ENCODE results near the gene RMDN2. TPM values are rescaled to one million over a fixed set of nuclear protein-coding genes. Genes with fewer than 3 reads are reported as not detected.

Gene RMDN2
- total and polyA plus RNA-seq, 9 of the 15 experiments (the other 6 are each of a cell fraction or from before 2014, with no cell fraction given): 1.5 to 4.3 (median 2.3) TPM

DNA sequence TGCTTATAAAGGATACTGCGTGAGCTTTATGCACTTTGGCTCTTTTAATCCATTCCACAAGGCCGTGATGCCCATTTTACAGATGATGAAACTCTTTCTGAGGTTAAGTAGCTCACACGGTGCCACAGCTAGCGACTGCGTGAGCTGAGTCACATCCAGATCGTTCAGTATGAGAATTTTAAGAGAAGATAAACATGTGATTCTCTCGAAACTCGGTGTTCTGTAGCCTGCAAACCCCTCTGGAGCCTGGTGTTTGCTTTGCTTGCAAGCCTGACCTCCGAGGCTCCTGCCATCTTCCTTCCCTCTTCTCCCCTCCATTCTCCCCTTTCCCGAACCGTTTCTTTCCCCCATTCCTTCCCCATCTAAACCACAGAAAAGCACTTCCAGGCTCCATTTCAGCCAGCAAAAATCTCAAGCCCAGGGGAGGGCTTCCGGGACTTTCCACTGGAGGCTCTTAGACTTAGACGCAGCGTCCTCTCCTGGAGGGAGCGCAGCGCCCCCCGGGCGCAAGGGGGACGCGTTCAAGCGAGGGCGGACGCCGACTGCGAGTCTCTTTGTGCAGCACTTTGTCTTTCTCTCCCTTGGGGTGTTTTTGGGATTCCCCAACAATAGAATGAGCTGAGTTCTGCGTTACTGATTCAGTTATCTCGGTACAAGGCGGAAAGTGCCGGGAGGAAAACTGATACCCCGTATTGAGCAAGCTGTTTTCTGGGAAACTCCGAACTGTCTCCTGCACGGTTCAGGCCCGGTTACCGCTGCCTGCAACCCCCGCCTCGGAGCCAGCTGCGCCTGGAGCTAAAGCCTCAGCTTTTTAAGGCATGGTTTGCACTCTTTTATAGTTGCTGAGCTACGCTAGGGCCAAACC is 112.9 kb downstream of the RMDN2 start:
- no peak overlapping the region for H2AFZ ChIP-seq (ENCODE audit: low read depth, low read length)
- intact Hi-C loops (cut with micrococcal nuclease): no loop called here
- H3K9ac ChIP-seq (ENCODE audit: insufficient read depth in 1 of 2, low read depth in 2 of 2, low read length in 2 of 2): no peak overlapping the region
- no peak for TF ChIP-seq ZNF197 (CRISPR knock-in tag; IDR thresholded peaks at IDR 0.05; ENCODE audit: low read depth)
- TF ChIP-seq, protein P1, sequence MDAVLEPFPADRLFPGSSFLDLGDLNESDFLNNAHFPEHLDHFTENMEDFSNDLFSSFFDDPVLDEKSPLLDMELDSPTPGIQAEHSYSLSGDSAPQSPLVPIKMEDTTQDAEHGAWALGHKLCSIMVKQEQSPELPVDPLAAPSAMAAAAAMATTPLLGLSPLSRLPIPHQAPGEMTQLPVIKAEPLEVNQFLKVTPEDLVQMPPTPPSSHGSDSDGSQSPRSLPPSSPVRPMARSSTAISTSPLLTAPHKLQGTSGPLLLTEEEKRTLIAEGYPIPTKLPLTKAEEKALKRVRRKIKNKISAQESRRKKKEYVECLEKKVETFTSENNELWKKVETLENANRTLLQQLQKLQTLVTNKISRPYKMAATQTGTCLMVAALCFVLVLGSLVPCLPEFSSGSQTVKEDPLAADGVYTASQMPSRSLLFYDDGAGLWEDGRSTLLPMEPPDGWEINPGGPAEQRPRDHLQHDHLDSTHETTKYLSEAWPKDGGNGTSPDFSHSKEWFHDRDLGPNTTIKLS (IDR thresholded peaks at IDR 0.05; ENCODE audit: borderline replicate concordance, low read depth): no peak
- no peak for TF ChIP-seq JUN (IDR thresholded peaks at IDR 0.05; ENCODE audit: borderline replicate concordance, low read depth, low read length)
- no peak for TF ChIP-seq JUN (CRISPR knock-in tag; IDR thresholded peaks at IDR 0.05; ENCODE audit: borderline replicate concordance)
- no peak for TF ChIP-seq NRF1 (conservative IDR thresholded peaks at IDR 0.05 in 1 of 2, IDR thresholded peaks at IDR 0.05 in 1 of 2)
- peak; percentile 32 to 51 for TF ChIP-seq RAD21 (CRISPR knock-in tag; conservative IDR thresholded peaks at IDR 0.05 in 1 of 2, IDR thresholded peaks at IDR 0.05 in 1 of 2)
- TF ChIP-seq, protein P2, sequence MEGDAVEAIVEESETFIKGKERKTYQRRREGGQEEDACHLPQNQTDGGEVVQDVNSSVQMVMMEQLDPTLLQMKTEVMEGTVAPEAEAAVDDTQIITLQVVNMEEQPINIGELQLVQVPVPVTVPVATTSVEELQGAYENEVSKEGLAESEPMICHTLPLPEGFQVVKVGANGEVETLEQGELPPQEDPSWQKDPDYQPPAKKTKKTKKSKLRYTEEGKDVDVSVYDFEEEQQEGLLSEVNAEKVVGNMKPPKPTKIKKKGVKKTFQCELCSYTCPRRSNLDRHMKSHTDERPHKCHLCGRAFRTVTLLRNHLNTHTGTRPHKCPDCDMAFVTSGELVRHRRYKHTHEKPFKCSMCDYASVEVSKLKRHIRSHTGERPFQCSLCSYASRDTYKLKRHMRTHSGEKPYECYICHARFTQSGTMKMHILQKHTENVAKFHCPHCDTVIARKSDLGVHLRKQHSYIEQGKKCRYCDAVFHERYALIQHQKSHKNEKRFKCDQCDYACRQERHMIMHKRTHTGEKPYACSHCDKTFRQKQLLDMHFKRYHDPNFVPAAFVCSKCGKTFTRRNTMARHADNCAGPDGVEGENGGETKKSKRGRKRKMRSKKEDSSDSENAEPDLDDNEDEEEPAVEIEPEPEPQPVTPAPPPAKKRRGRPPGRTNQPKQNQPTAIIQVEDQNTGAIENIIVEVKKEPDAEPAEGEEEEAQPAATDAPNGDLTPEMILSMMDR (IDR thresholded peaks at IDR 0.05 in 2 of 3, conservative IDR thresholded peaks at IDR 0.05 in 1 of 3; ENCODE audit: insufficient read depth in 2 of 3, low read depth in 1 of 3, low read length in 3 of 3): peak in 2 of 3 experiments; percentile 20 to 51; a peak in 3 of 6 replicates
- TF ChIP-seq POLR3G (IDR thresholded peaks at IDR 0.05; ENCODE audit: extremely low read depth, insufficient read length, insufficient replicate concordance): no peak
- TF ChIP-seq, protein P3, sequence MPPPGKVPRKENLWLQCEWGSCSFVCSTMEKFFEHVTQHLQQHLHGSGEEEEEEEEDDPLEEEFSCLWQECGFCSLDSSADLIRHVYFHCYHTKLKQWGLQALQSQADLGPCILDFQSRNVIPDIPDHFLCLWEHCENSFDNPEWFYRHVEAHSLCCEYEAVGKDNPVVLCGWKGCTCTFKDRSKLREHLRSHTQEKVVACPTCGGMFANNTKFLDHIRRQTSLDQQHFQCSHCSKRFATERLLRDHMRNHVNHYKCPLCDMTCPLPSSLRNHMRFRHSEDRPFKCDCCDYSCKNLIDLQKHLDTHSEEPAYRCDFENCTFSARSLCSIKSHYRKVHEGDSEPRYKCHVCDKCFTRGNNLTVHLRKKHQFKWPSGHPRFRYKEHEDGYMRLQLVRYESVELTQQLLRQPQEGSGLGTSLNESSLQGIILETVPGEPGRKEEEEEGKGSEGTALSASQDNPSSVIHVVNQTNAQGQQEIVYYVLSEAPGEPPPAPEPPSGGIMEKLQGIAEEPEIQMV (tag; conservative IDR thresholded peaks at IDR 0.05; ENCODE audit: low read depth): peak; percentile 79
- TF ChIP-seq MYNN (IDR thresholded peaks at IDR 0.05): no peak
- no peak for TF ChIP-seq MYNN (CRISPR knock-in tag; IDR thresholded peaks at IDR 0.05)
- TF ChIP-seq, protein P4, sequence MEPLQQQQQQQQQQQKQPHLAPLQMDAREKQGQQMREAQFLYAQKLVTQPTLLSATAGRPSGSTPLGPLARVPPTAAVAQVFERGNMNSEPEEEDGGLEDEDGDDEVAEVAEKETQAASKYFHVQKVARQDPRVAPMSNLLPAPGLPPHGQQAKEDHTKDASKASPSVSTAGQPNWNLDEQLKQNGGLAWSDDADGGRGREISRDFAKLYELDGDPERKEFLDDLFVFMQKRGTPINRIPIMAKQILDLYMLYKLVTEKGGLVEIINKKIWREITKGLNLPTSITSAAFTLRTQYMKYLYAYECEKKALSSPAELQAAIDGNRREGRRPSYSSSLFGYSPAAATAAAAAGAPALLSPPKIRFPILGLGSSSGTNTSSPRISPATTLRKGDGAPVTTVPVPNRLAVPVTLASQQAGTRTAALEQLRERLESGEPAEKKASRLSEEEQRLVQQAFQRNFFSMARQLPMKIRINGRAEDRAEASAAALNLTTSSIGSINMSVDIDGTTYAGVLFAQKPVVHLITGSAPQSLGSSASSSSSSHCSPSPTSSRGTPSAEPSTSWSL (CRISPR knock-in tag; IDR thresholded peaks at IDR 0.05; ENCODE audit: borderline replicate concordance): no peak
- no peak for TF ChIP-seq ESRRB (CRISPR knock-in tag; IDR thresholded peaks at IDR 0.05; ENCODE audit: borderline replicate concordance)
- no peak for TF ChIP-seq NCOA1 (IDR thresholded peaks at IDR 0.05; ENCODE audit: low read depth)

More for the DNA sequence above, 112.9 kb downstream of the RMDN2 start:
- Histone ChIP-seq H4K20me1 (replicated peaks; ENCODE audit: control insufficient read depth, insufficient read depth, low read length) (no peaks in the 10 kb centered on the region; the same call in 1 of the 2 replicates), H3K79me2 (ENCODE audit: control insufficient read depth, insufficient read depth, low read length) (no peaks in the 10 kb centered on the region), H3K27ac (ENCODE audit: extremely low read depth, low read depth, low read length) (no peak overlapping the region), H3K4me2 (ENCODE audit: insufficient read depth, low read length) (no peak overlapping the region), H3K9me1 (ENCODE audit: control insufficient read depth, insufficient read depth, low read length) (no peaks in the 10 kb centered on the region), H3K27me3 (ENCODE audit: control insufficient read depth in 2 of 2, insufficient read depth in 2 of 2, low read length in 2 of 2) (peaks cover 15 to 20% of the 10 kb centered on the region in 2 experiments; a peak in 4 of 5 replicates), H3K4me3 (no peak overlapping the region), H3K4me1 (replicated peaks in 1 of 2; ENCODE audit: control insufficient read depth in 2 of 2, insufficient read depth in 2 of 2, low read length in 2 of 2) (no peaks in the 10 kb centered on the region), H3K9me3 (replicated peaks; ENCODE audit: control insufficient read depth, insufficient read depth, low read depth, low read length) (no peaks in the 10 kb centered on the region), H3K36me3 (ENCODE audit: control insufficient read depth, insufficient read depth, low read length) (no peaks in the 10 kb centered on the region)
- BruUV-seq (replicated peaks): no TSS peak
- CTCF ChIA-PET (ENCODE audit: low intra/inter-chr PET ratio): no interaction called here
- DNase-seq (ENCODE audit: extremely low read depth in 1 of 4, low spot score in 3 of 4) (peak in 1 of 4 experiments; percentile 9), ATAC-seq (peak; percentile 77), FAIRE-seq (no peak)
- POLR2A ChIA-PET: no interaction called here
- in situ Hi-C loops (cut with MboI): no loop called here
- WGBS (ENCODE audit: insufficient coverage, low coverage, missing lambda C conversion rate): 4% methylated on average over 34 of the region's 38 CpGs

Data from K562 (cell line).